GM18498 (cell line): Measurements from ENCODE around the gene CETP.
"Not testable (repeated sequence)": the region's sequence is repeated elsewhere in the genome, so short reads cannot be mapped to it uniquely, and the experiment has no call there.

ENCODE experiments used
- ATAC-seq: cut with Tn5 transposase; IDR thresholded peaks from one replicate; pipeline ENCODE4 v1.9.1; 2021; ENCODE audit warnings: mild to moderate bottlenecking, moderate library complexity; ENCODE audit not compliant: unreplicated experiment

Gene CETP

GRCh38 chr16:56953006-56953405 lies 8.7 kb upstream of the CETP start:
- no peak for ATAC-seq

- no peak for ATAC-seq
Observed at GRCh38 chr16:56956076-56956475, 5.7 kb upstream of the CETP start.

- no peak for ATAC-seq
Observed at GRCh38 chr16:56956756-56957155, 5.0 kb upstream of the CETP start.

GRCh38 chr16:56960681-56961281 lies 969 bp upstream of the CETP start:
- ATAC-seq: no peak

GRCh38 chr16:56961386-56961785 lies 364 bp upstream of the CETP start:
- ATAC-seq: no peak

GRCh38 chr16:56964243-56965148 lies 2.7 kb downstream of the CETP start:
- peak; percentile 82 for ATAC-seq

GRCh38 chr16:56965149-56966092 lies 3.7 kb downstream of the CETP start:
- no peak for ATAC-seq

GRCh38 chr16:56966093-56966475 lies 4.3 kb downstream of the CETP start:
- ATAC-seq: no peak

GRCh38 chr16:56967733-56968132 lies 6.0 kb downstream of the CETP start:
- ATAC-seq: no peak

GRCh38 chr16:56969769-56970168 lies 8.0 kb downstream of the CETP start:
- no peak for ATAC-seq

GRCh38 chr16:56970934-56971767 lies 9.4 kb downstream of the CETP start:
- peak; percentile 63 for ATAC-seq

- no peak for ATAC-seq
Observed at GRCh38 chr16:56971768-56972043, 10.0 kb downstream of the CETP start.

GRCh38 chr16:56972403-56973293 lies 10.9 kb downstream of the CETP start:
- ATAC-seq: no peak

- no peak for ATAC-seq
Observed at GRCh38 chr16:56973294-56973689, 11.5 kb downstream of the CETP start.

GRCh38 chr16:56973899-56974298 lies 12.1 kb downstream of the CETP start:
- ATAC-seq: not testable (repeated sequence)

GRCh38 chr16:56974549-56975300 lies 13.0 kb downstream of the CETP start:
- no peak for ATAC-seq

- no peak for ATAC-seq
Observed at GRCh38 chr16:56975714-56976113, 14.0 kb downstream of the CETP start.

- ATAC-seq: no peak
Observed at GRCh38 chr16:56977216-56977615, 15.5 kb downstream of the CETP start.
